Lung (tissue), 12 donors: ENCODE measurements around the gene SPZ1. TPM values are rescaled to one million over a fixed set of nuclear protein-coding genes. Genes with fewer than 3 reads are reported as not detected.
A peak's percentile ranks its signal among the peaks of the same experiment; 100 is the strongest.

Source experiments
- ATAC-seq: fragments of 200-7000 bp; cut with Tn5 transposase; one replicate; pipeline ENCODE4 v1.9.1; 2020; ENCODE audit warnings: moderate number of reproducible peaks; ENCODE audit not compliant: insufficient read depth, low FRiP score
- DNase-seq, 3 donors: peaks; one replicate each; pipeline ENCODE4 v3.0.0-alpha.2; 2013 to 2017
- H3K27ac ChIP-seq, 2 donors: one replicate each; pipeline ENCODE4 v1.5.1; 2013; ENCODE audit warnings: mild to moderate bottlenecking in 2 of 2, moderate library complexity in 2 of 2, control low read depth in 1 of 2, inconsistent platforms in 1 of 2, low read depth in 1 of 2, low read length in 1 of 2
- H3K27me3 ChIP-seq, 3 donors: one replicate each; pipeline ENCODE4 v1.5.1; 2013; ENCODE audit warnings: low read length in 2 of 3; ENCODE audit not compliant: control insufficient read depth in 3 of 3, insufficient read depth in 3 of 3
- H3K36me3 ChIP-seq, 4 donors: one replicate each; pipeline ENCODE4 v1.5.1; 2013; ENCODE audit warnings: low read length in 4 of 4, mild to moderate bottlenecking in 1 of 4, moderate library complexity in 1 of 4; ENCODE audit not compliant: control insufficient read depth in 4 of 4, insufficient read depth in 4 of 4
- H3K4me1 ChIP-seq, 5 donors: one replicate each; pipeline ENCODE4 v1.5.1; 2013; ENCODE audit warnings: low read length in 5 of 5, mild to moderate bottlenecking in 2 of 5, moderate library complexity in 1 of 5; ENCODE audit not compliant: control insufficient read depth in 5 of 5, insufficient read depth in 5 of 5
- H3K4me3 ChIP-seq: one replicate; pipeline ENCODE4 v1.5.1; 2013; ENCODE audit warnings: mild to moderate bottlenecking, control low read depth, moderate library complexity
- H3K9ac ChIP-seq, 2 donors: one replicate each; pipeline ENCODE4 v1.5.1; 2013; ENCODE audit warnings: low read length in 2 of 2, control low read depth in 1 of 2; ENCODE audit not compliant: insufficient read depth in 1 of 2
- H3K9me3 ChIP-seq, 4 donors: one replicate each; pipeline ENCODE4 v1.5.1; 2013; ENCODE audit warnings: low read length in 3 of 4, mild to moderate bottlenecking in 1 of 4, moderate library complexity in 1 of 4; ENCODE audit not compliant: control insufficient read depth in 4 of 4, insufficient read depth in 3 of 4
- CTCF ChIP-seq: IDR thresholded peaks from 2 replicates; pipeline ENCODE4 v1.5.1; 2012; ENCODE audit warnings: mild to moderate bottlenecking; ENCODE audit errors: control extremely low read depth, extremely low read depth
- WGBS, 2 donors: extraction: QIAGEN DNeasy Blood & Tissue Kit; methylation state at CpG; one replicate each; pipeline ENCODE4 v1.1.7; 2013; 5-methylcytosine and 5-hydroxymethylcytosine counted together
- polyA plus RNA-seq, 2 donors: library from polyadenylated mRNA; stranded (reverse); fragments of 200-250 nt; gene quantifications; one replicate each; pipeline ENCODE4 v1.2.1, GENCODE V29; 2013
- total RNA-seq, 2 donors: library from RNA; depleted of rRNA in 1 of 2; stranded (reverse); fragments of >200 nt in 1 of 2; gene quantifications; one replicate each; pipeline ENCODE4 v1.2.1, GENCODE V29; 2014 to 2021
- donor health status: control.
- donor health status: control.
- donor health status: Bipolar disorder and iron deficiency.
- donor health status: healthy.
- donor health status: DM: yes; HTN: yes; CAD: no.

Gene SPZ1
- total and polyA plus RNA-seq, 4 donors: not detected

GRCh38 chr5:80288177-80288576 lies 31.6 kb upstream of the SPZ1 start:
- H3K4me1 ChIP-seq: no peaks in the 10 kb centered on the region
- no peak overlapping the region for H3K9ac ChIP-seq
- no peak overlapping the region for H3K27ac ChIP-seq
- no peaks in the 10 kb centered on the region for H3K36me3 ChIP-seq
- H3K4me3 ChIP-seq: no peak overlapping the region
- no peaks in the 10 kb centered on the region for H3K27me3 ChIP-seq
- no peak for ATAC-seq
- no peaks in the 10 kb centered on the region for H3K9me3 ChIP-seq
- no peak for TF ChIP-seq CTCF
- DNase-seq: no peak
- 88 to 100% methylated on average over 2 of the region's 2 CpGs for WGBS, 2 donors

- no peaks in the 10 kb centered on the region for H3K36me3 ChIP-seq
- no peak overlapping the region for H3K9ac ChIP-seq
- no peaks in the 10 kb centered on the region for H3K9me3 ChIP-seq
- no peak for TF ChIP-seq CTCF
- DNase-seq (no peak), ATAC-seq (no peak)
- H3K27ac ChIP-seq: no peak overlapping the region
- H3K4me3 ChIP-seq: no peak overlapping the region
- H3K4me1 ChIP-seq: no peaks in the 10 kb centered on the region
- WGBS, 2 donors: 95 to 97% methylated on average over 2 of the region's 2 CpGs
- no peaks in the 10 kb centered on the region for H3K27me3 ChIP-seq
Measured at GRCh38 chr5:80289320-80289719, 30.5 kb upstream of the SPZ1 start.

- Histone ChIP-seq H3K27ac (no peak overlapping the region), H3K9ac (no peak overlapping the region), H3K4me3 (no peak overlapping the region), H3K27me3 (no peaks in the 10 kb centered on the region), H3K4me1 (no peaks in the 10 kb centered on the region), H3K9me3 (no peaks in the 10 kb centered on the region), H3K36me3 (no peaks in the 10 kb centered on the region)
- no peak for TF ChIP-seq CTCF
- no peak for ATAC-seq
- WGBS, 2 donors: 87 to 89% methylated on average over 8 of the region's 8 CpGs
- no peak for DNase-seq
Measured at GRCh38 chr5:80291761-80292160, 28.0 kb upstream of the SPZ1 start.

- peak in 1 of 3 donors; percentile 18 for DNase-seq
- no peak for TF ChIP-seq CTCF
- Histone ChIP-seq H3K27ac (no peak overlapping the region), H3K9me3 (no peaks in the 10 kb centered on the region), H3K27me3 (no peaks in the 10 kb centered on the region), H3K36me3 (no peaks in the 10 kb centered on the region), H3K9ac (no peak overlapping the region), H3K4me1 (no peaks in the 10 kb centered on the region), H3K4me3 (no peak overlapping the region)
- no peak for ATAC-seq
- WGBS, 2 donors: 71 to 80% methylated on average over 6 of the region's 6 CpGs
Measured at GRCh38 chr5:80296121-80296520, 23.7 kb upstream of the SPZ1 start.
